Measurements from ENCODE around the gene SPATA32. TPM values are rescaled to one million over a fixed set of nuclear protein-coding genes. Genes with fewer than 3 reads are reported as not detected.

The SPATA32 gene
- total RNA-seq, 2 donors from 2014 or later, result 0.13 to 0.32 TPM

- peaks cover 63% of the 10 kb centered on the region for H3K4me1 Mint-ChIP-seq
- H3K27me3 Mint-ChIP-seq, result no peaks in the 10 kb centered on the region
- H3K27ac Mint-ChIP-seq, result peak overlapping the region; percentile 58
- H3K4me3 Mint-ChIP-seq, result peak overlapping the region; percentile 9
- H3K36me3 Mint-ChIP-seq (ENCODE audit: low read depth), result peaks cover 89% of the 10 kb centered on the region
- no peaks in the 10 kb centered on the region for H3K9me3 Mint-ChIP-seq
- no peak for ATAC-seq (replicated peaks)
These were observed 38.3 kb upstream of the SPATA32 start for GRCh38 chr17:45300060-45300751.

- H3K4me3 Mint-ChIP-seq, result peak overlapping the region; percentile 4
- H3K4me1 Mint-ChIP-seq, result peaks cover 63% of the 10 kb centered on the region
- no peaks in the 10 kb centered on the region for H3K9me3 Mint-ChIP-seq
- H3K27me3 Mint-ChIP-seq, result no peaks in the 10 kb centered on the region
- H3K27ac Mint-ChIP-seq, result peak overlapping the region; percentile 58
- ATAC-seq (replicated peaks), result no peak
- peaks cover 87% of the 10 kb centered on the region for H3K36me3 Mint-ChIP-seq (ENCODE audit: low read depth)
These were observed 37.5 kb upstream of the SPATA32 start for GRCh38 chr17:45299361-45299760.

GRCh38 chr17:45298546-45299285 is 36.8 kb upstream of the SPATA32 start:
- no peaks in the 10 kb centered on the region for H3K9me3 Mint-ChIP-seq
- peaks cover 88% of the 10 kb centered on the region for H3K36me3 Mint-ChIP-seq (ENCODE audit: low read depth)
- no peaks in the 10 kb centered on the region for H3K27me3 Mint-ChIP-seq
- peak overlapping the region; percentile 58 for H3K27ac Mint-ChIP-seq
- H3K4me1 Mint-ChIP-seq, result peaks cover 67% of the 10 kb centered on the region
- peak; percentile 40 for ATAC-seq (replicated peaks)
- H3K4me3 Mint-ChIP-seq, result peak overlapping the region; percentile 4

GRCh38 chr17:45296833-45297124 is 34.9 kb upstream of the SPATA32 start:
- ATAC-seq (replicated peaks), result no peak
- Mint-ChIP-seq H3K27ac (peak overlapping the region; percentile 58), H3K36me3 (ENCODE audit: low read depth) (peaks cover 93% of the 10 kb centered on the region), H3K27me3 (no peaks in the 10 kb centered on the region), H3K4me1 (peaks cover 73% of the 10 kb centered on the region), H3K4me3 (peak overlapping the region; percentile 56), H3K9me3 (no peaks in the 10 kb centered on the region)

GRCh38 chr17:45296003-45296832 is 34.3 kb upstream of the SPATA32 start:
- Mint-ChIP-seq H3K9me3 (no peaks in the 10 kb centered on the region), H3K4me1 (peaks cover 73% of the 10 kb centered on the region), H3K4me3 (peak overlapping the region; percentile 56), H3K27ac (peak overlapping the region; percentile 58), H3K36me3 (ENCODE audit: low read depth) (peaks cover 95% of the 10 kb centered on the region), H3K27me3 (no peaks in the 10 kb centered on the region)
- ATAC-seq (replicated peaks), result peak; percentile 48

- ATAC-seq (replicated peaks), result no peak
- peaks cover 97% of the 10 kb centered on the region for H3K36me3 Mint-ChIP-seq (ENCODE audit: low read depth)
- no peaks in the 10 kb centered on the region for H3K27me3 Mint-ChIP-seq
- H3K27ac Mint-ChIP-seq, result peak overlapping the region; percentile 89
- peaks cover 65% of the 10 kb centered on the region for H3K4me1 Mint-ChIP-seq
- no peaks in the 10 kb centered on the region for H3K9me3 Mint-ChIP-seq
- H3K4me3 Mint-ChIP-seq, result peak overlapping the region; percentile 49
These were observed 32.6 kb upstream of the SPATA32 start for GRCh38 chr17:45294506-45294905.

GRCh38 chr17:45293413-45294211 is 31.7 kb upstream of the SPATA32 start:
- peak; percentile 82 for ATAC-seq (replicated peaks)
- H3K9me3 Mint-ChIP-seq, result no peaks in the 10 kb centered on the region
- peak overlapping the region; percentile 49 for H3K4me3 Mint-ChIP-seq
- peak overlapping the region; percentile 89 for H3K27ac Mint-ChIP-seq
- H3K36me3 Mint-ChIP-seq (ENCODE audit: low read depth), result peaks cover 97% of the 10 kb centered on the region
- H3K27me3 Mint-ChIP-seq, result no peaks in the 10 kb centered on the region
- H3K4me1 Mint-ChIP-seq, result peaks cover 57% of the 10 kb centered on the region

- Mint-ChIP-seq H3K27me3 (no peaks in the 10 kb centered on the region), H3K27ac (peak overlapping the region; percentile 89), H3K36me3 (ENCODE audit: low read depth) (peaks cover 97% of the 10 kb centered on the region), H3K9me3 (no peaks in the 10 kb centered on the region), H3K4me3 (peak overlapping the region; percentile 49), H3K4me1 (peaks cover 49% of the 10 kb centered on the region)
- ATAC-seq (replicated peaks), result no peak
These were observed 31.0 kb upstream of the SPATA32 start for GRCh38 chr17:45292696-45293412.

GRCh38 chr17:45291171-45291805 is 29.4 kb upstream of the SPATA32 start:
- Mint-ChIP-seq H3K4me1 (peaks cover 38% of the 10 kb centered on the region), H3K27me3 (no peaks in the 10 kb centered on the region), H3K9me3 (no peaks in the 10 kb centered on the region), H3K36me3 (ENCODE audit: low read depth) (peaks cover 97% of the 10 kb centered on the region), H3K27ac (peak overlapping the region; percentile 44), H3K4me3 (no peak overlapping the region)
- ATAC-seq (replicated peaks), result no peak

GRCh38 chr17:45290269-45290765 is 28.4 kb upstream of the SPATA32 start:
- H3K27ac Mint-ChIP-seq, result peak overlapping the region; percentile 44
- no peak for ATAC-seq (replicated peaks)
- H3K27me3 Mint-ChIP-seq, result no peaks in the 10 kb centered on the region
- peaks cover 97% of the 10 kb centered on the region for H3K36me3 Mint-ChIP-seq (ENCODE audit: low read depth)
- H3K9me3 Mint-ChIP-seq, result no peaks in the 10 kb centered on the region
- peaks cover 28% of the 10 kb centered on the region for H3K4me1 Mint-ChIP-seq
- H3K4me3 Mint-ChIP-seq, result no peak overlapping the region

- H3K4me1 Mint-ChIP-seq, result peaks cover 29% of the 10 kb centered on the region
- peaks cover 99% of the 10 kb centered on the region for H3K36me3 Mint-ChIP-seq (ENCODE audit: low read depth)
- no peaks in the 10 kb centered on the region for H3K27me3 Mint-ChIP-seq
- H3K27ac Mint-ChIP-seq, result peak overlapping the region; percentile 44
- no peak overlapping the region for H3K4me3 Mint-ChIP-seq
- H3K9me3 Mint-ChIP-seq, result no peaks in the 10 kb centered on the region
- ATAC-seq (replicated peaks), result no peak
These were observed 27.7 kb upstream of the SPATA32 start for GRCh38 chr17:45289301-45290268.

GRCh38 chr17:45288825-45289224 is 26.9 kb upstream of the SPATA32 start:
- Mint-ChIP-seq H3K9me3 (no peaks in the 10 kb centered on the region), H3K27me3 (no peaks in the 10 kb centered on the region), H3K4me1 (peaks cover 21% of the 10 kb centered on the region), H3K4me3 (no peak overlapping the region), H3K27ac (peak overlapping the region; percentile 44), H3K36me3 (ENCODE audit: low read depth) (peaks cover 99% of the 10 kb centered on the region)
- ATAC-seq (replicated peaks), result no peak
